H1 (cell line): ENCODE data around the gene CEMIP2. TPM values are rescaled to one million over a fixed set of nuclear protein-coding genes. Genes with fewer than 3 reads are reported as not detected.

Experiments
- CTCF ChIA-PET: fragments of 300-600 bp; sonication (Branson Sonifier 250); formaldehyde crosslinking; loops from one replicate; lab custom pipeline; 2021; ENCODE audit not compliant: partially characterized antibody; lab: Charles Lee
- POLR2A ChIA-PET: fragments of 300-600 bp; sonication (Branson Sonifier 250); formaldehyde crosslinking; loops from one replicate; lab custom pipeline; 2021; ENCODE audit warnings: inconsistent platforms; ENCODE audit not compliant: partially characterized antibody; lab: Charles Lee
- DNase-seq, 2 experiments: peaks; one replicate each; pipeline versions ENCODE4 v3.0.0 to v3.0.0-alpha.2; 2010 to 2022; ENCODE audit warnings: low spot score in 2 of 2, low read depth in 1 of 2, mixed read lengths in 1 of 2
- FAIRE-seq: peaks from 2 replicates; lab custom pipeline; 2011; peaks lifted over from hg19 to GRCh38; lab: Jason Lieb, UNC
- H2AFZ ChIP-seq: 2 replicates; pipeline ENCODE4 v1.8.1; 2012; ENCODE audit warnings: low read length, inconsistent platforms
- H2AK5ac ChIP-seq: 2 replicates; pipeline ENCODE4 v1.6.1; 2013; ENCODE audit warnings: low read depth, low read length
- H2BK120ac ChIP-seq: replicated peaks from 2 replicates; pipeline ENCODE3; 2013; ENCODE audit warnings: low read depth, low read length, inconsistent platforms
- H2BK12ac ChIP-seq: 2 replicates; pipeline ENCODE4 v1.6.1; 2013; ENCODE audit warnings: low read depth, low read length
- H2BK15ac ChIP-seq: 2 replicates; pipeline ENCODE4 v1.6.1; 2013; ENCODE audit warnings: low read length
- H2BK20ac ChIP-seq: 2 replicates; pipeline ENCODE4 v1.6.1; 2013; ENCODE audit warnings: low read length
- H2BK5ac ChIP-seq: 2 replicates; pipeline ENCODE4 v1.6.1; 2013; ENCODE audit warnings: low read depth, low read length
- H3K14ac ChIP-seq: 2 replicates; pipeline ENCODE4 v1.6.1; 2013; ENCODE audit warnings: inconsistent platforms; ENCODE audit not compliant: insufficient read length
- H3K18ac ChIP-seq: 2 replicates; pipeline ENCODE4 v1.6.1; 2013; ENCODE audit warnings: low read length; ENCODE audit errors: extremely low read depth
- H3K23ac ChIP-seq: 2 replicates; pipeline ENCODE4 v1.6.1; 2013; ENCODE audit warnings: inconsistent platforms; ENCODE audit not compliant: insufficient read length
- H3K23me2 ChIP-seq: 2 replicates; pipeline ENCODE4 v1.6.1; 2013; ENCODE audit warnings: low read depth, low read length
- H3K27ac ChIP-seq: 2 replicates; pipeline ENCODE4 v1.6.1; 2011; ENCODE audit warnings: low read depth, low read length, inconsistent platforms
- H3K27me3 ChIP-seq, 4 experiments: replicated peaks in 1 of 4; 1 replicate in 1 of 4; 2 replicates in 3 of 4; pipeline versions ENCODE4 v1.6.1 to v1.8.1; 2011 to 2013; ENCODE audit warnings: low read length in 3 of 4, mild to moderate bottlenecking in 3 of 4, inconsistent platforms in 2 of 4, mixed read lengths in 2 of 4, moderate library complexity in 1 of 4; ENCODE audit not compliant: control insufficient read depth in 3 of 4, insufficient read depth in 3 of 4; ENCODE audit errors: extremely low read depth in 1 of 4
- H3K36me3 ChIP-seq, 4 experiments: 2 replicates each; pipeline versions ENCODE4 v1.6.1 to v1.8.1; 2011 to 2013; ENCODE audit warnings: mild to moderate bottlenecking in 4 of 4, low read length in 3 of 4, moderate library complexity in 2 of 4, control low read depth in 1 of 4, inconsistent platforms in 1 of 4; ENCODE audit not compliant: insufficient read depth in 4 of 4, control insufficient read depth in 2 of 4
- H3K4ac ChIP-seq: replicated peaks from 2 replicates; pipeline ENCODE3; 2013; ENCODE audit warnings: low read length, low read depth, mixed read lengths, inconsistent platforms; ENCODE audit not compliant: insufficient read length
- H3K4me1 ChIP-seq, 4 experiments: replicated peaks in 1 of 4; 1 replicate in 1 of 4; 2 replicates in 3 of 4; pipeline versions ENCODE4 v1.6.1 to v1.8.1; 2011 to 2013; ENCODE audit warnings: low read length in 3 of 4, inconsistent platforms in 2 of 4, mixed read lengths in 1 of 4; ENCODE audit not compliant: insufficient read depth in 4 of 4, control insufficient read depth in 3 of 4
- H3K4me2 ChIP-seq, 2 experiments: 2 replicates each; pipeline versions ENCODE4 v1.6.1 to v1.8.1; 2011 to 2013; ENCODE audit warnings: low read depth in 2 of 2, low read length in 2 of 2, control low read depth in 1 of 2, inconsistent platforms in 1 of 2, mild to moderate bottlenecking in 1 of 2; ENCODE audit not compliant: insufficient read depth in 1 of 2
- H3K4me3 ChIP-seq, 4 experiments: fragments of 200-600, 300-600 bp in 1 of 4; sonication (generic), shearing (Covaris generic), sonication (Bioruptor Twin) in 1 of 4; 2 replicates each; pipeline versions ENCODE4 v1.5.1 to v1.8.1; 2011 to 2016; ENCODE audit warnings: low read length in 4 of 4, low read depth in 3 of 4, control low read depth in 2 of 4, inconsistent platforms in 2 of 4, mild to moderate bottlenecking in 2 of 4, mixed read lengths in 1 of 4, moderate library complexity in 1 of 4; ENCODE audit not compliant: insufficient read depth in 2 of 4; ENCODE audit errors: extremely low read depth in 1 of 4
- H3K56ac ChIP-seq: replicated peaks from 2 replicates; pipeline ENCODE3; 2013; ENCODE audit warnings: low read depth, mild to moderate bottlenecking, mixed read lengths, low read length, inconsistent platforms; ENCODE audit not compliant: insufficient read length
- H3K79me1 ChIP-seq: 2 replicates; pipeline ENCODE4 v1.6.1; 2013; ENCODE audit warnings: low read depth, low read length, control low read depth
- H3K79me2 ChIP-seq, 2 experiments: 2 replicates each; pipeline versions ENCODE4 v1.6.1 to v1.8.1; 2012 to 2013; ENCODE audit warnings: low read length in 2 of 2, mild to moderate bottlenecking in 2 of 2, inconsistent platforms in 1 of 2; ENCODE audit not compliant: insufficient read depth in 2 of 2, control insufficient read depth in 1 of 2
- H3K9ac ChIP-seq, 4 experiments: replicated peaks in 1 of 4; 1 replicate in 1 of 4; 2 replicates in 3 of 4; pipeline versions ENCODE4 v1.6.1 to v1.8.1; 2011 to 2013; ENCODE audit warnings: low read depth in 3 of 4, low read length in 3 of 4, control low read depth in 2 of 4, mild to moderate bottlenecking in 2 of 4, moderate library complexity in 2 of 4, inconsistent platforms in 1 of 4; ENCODE audit errors: extremely low read depth in 1 of 4
- H3K9me3 ChIP-seq, 2 experiments: 2 replicates each; pipeline versions ENCODE4 v1.6.1 to v1.8.1; 2012 to 2013; ENCODE audit warnings: mild to moderate bottlenecking in 2 of 2, moderate library complexity in 2 of 2, control low read depth in 1 of 2, inconsistent platforms in 1 of 2, low read depth in 1 of 2, low read length in 1 of 2, mixed read lengths in 1 of 2; ENCODE audit not compliant: insufficient read depth in 2 of 2
- H4K20me1 ChIP-seq, 2 experiments: replicated peaks in 1 of 2; 2 replicates each; pipeline versions ENCODE3 to v1.8.1; 2011 to 2013; ENCODE audit warnings: inconsistent platforms in 2 of 2, low read length in 2 of 2, mild to moderate bottlenecking in 1 of 2; ENCODE audit not compliant: insufficient read depth in 2 of 2, control insufficient read depth in 1 of 2
- H4K5ac ChIP-seq: 2 replicates; pipeline ENCODE4 v1.6.1; 2013; ENCODE audit warnings: low read length, low read depth, mixed read lengths, inconsistent platforms; ENCODE audit not compliant: insufficient read length
- H4K8ac ChIP-seq: 2 replicates; pipeline ENCODE4 v1.8.0; 2013; ENCODE audit warnings: mild to moderate bottlenecking, moderate library complexity, low read length, inconsistent platforms; ENCODE audit not compliant: insufficient read depth; ENCODE audit errors: extremely low read depth
- H4K91ac ChIP-seq: replicated peaks from 2 replicates; pipeline ENCODE3; 2013; ENCODE audit warnings: low read length, mixed read lengths, inconsistent platforms; ENCODE audit not compliant: insufficient read length
- BRCA1 ChIP-seq: IDR thresholded peaks from 2 replicates; pipeline ENCODE4 v1.6.1; 2012; ENCODE audit warnings: low read depth, low read length, improper control_type of control experiment
- CREB1 ChIP-seq: IDR thresholded peaks from 2 replicates; pipeline ENCODE4 v1.6.1; 2012; ENCODE audit warnings: inconsistent platforms
- EP300 ChIP-seq, 2 experiments: IDR thresholded peaks; 1 replicate in 1 of 2; 2 replicates in 1 of 2; pipeline ENCODE4 v1.6.1; 2011 to 2012; ENCODE audit warnings: low read depth in 2 of 2, low read length in 2 of 2, mild to moderate bottlenecking in 2 of 2, borderline replicate concordance in 1 of 2, inconsistent platforms in 1 of 2, moderate library complexity in 1 of 2
- SIN3A ChIP-seq, 2 experiments: IDR thresholded peaks in 1 of 2; conservative IDR thresholded peaks in 1 of 2; 2 replicates each; pipeline ENCODE4 v1.6.1; 2011 to 2012; ENCODE audit warnings: low read length in 2 of 2, improper control_type of control experiment in 1 of 2, low read depth in 1 of 2, mild to moderate bottlenecking in 1 of 2
- SRF ChIP-seq: IDR thresholded peaks from 2 replicates; pipeline ENCODE4 v1.6.1; 2011; ENCODE audit warnings: mild to moderate bottlenecking, low read depth, low read length, moderate library complexity
- TAF7 ChIP-seq: optimal IDR thresholded peaks from 2 replicates; pipeline ENCODE3; 2011; ENCODE audit warnings: low read depth, mild to moderate bottlenecking, inconsistent platforms, low read length, moderate library complexity, borderline replicate concordance
- WGBS, 2 experiments: shearing (Covaris generic) in 1 of 2; methylation state at CpG; one replicate each; pipeline versions ENCODE4 v1.1.6 to v1.1.7; 2013 to 2015; ENCODE audit warnings: low lambda C conversion rate in 2 of 2, mixed read lengths in 2 of 2, inconsistent platforms in 1 of 2, low coverage in 1 of 2, missing lambda C conversion rate in 1 of 2; ENCODE audit not compliant: insufficient replicate concordance in 2 of 2, insufficient coverage in 1 of 2, insufficient read length in 1 of 2; ENCODE audit errors: extremely low coverage in 1 of 2, missing lambda C conversion rate in 1 of 2; 5-methylcytosine and 5-hydroxymethylcytosine counted together
- polyA plus RNA-seq, 7 experiments: library from polyadenylated mRNA; depleted of rRNA in 3 of 7; stranded (reverse) in 5 of 7; unstranded in 2 of 7; fragments of >200 nt in 5 of 7; fragments of 200-250 nt in 2 of 7; gene quantifications; 1 replicate in 5 of 7; 2 replicates in 1 of 7; 4 replicates in 1 of 7; pipeline versions ENCODE4 v1.2.1 to v1.2.3, GENCODE V29; 2011 to 2013; ENCODE audit warnings: missing spikeins in 2 of 7, mixed read lengths in 2 of 7
- total RNA-seq: library from RNA; stranded (reverse); fragmentation: NEBNext Ultra II Directional; extraction: Animal tissue kit (Norgen Biotek cat#: 25700); gene quantifications from 2 replicates; pipeline ENCODE4 v1.2.1, GENCODE V29; 2021

CEMIP2 gene
- total and polyA plus RNA-seq, 2 of the 8 experiments (the other 6 are each of a cell fraction or from before 2014, with no cell fraction given), result 25.2 to 52.1 TPM

GRCh38 chr9:71760901-71761300 is 7.4 kb downstream of the CEMIP2 start:
- Histone ChIP-seq H3K27ac (no peak overlapping the region), H4K91ac (no peak overlapping the region), H2BK15ac (no peak overlapping the region), H3K27me3 (no peaks in the 10 kb centered on the region)
- POLR2A ChIA-PET, result interaction anchor here (1.8 to 1.9 kb wide), 2 partner anchors 9 to 13 kb away, joined by 3 to 9 read pairs; no protein-coding TSS in a partner anchor
- TF ChIP-seq TAF7 (no peak), SRF (no peak), CREB1 (peak; percentile 56), BRCA1 (no peak), EP300 (IDR thresholded peaks at IDR 0.05; ENCODE audit: borderline replicate concordance in 1 of 2, low read depth in 2 of 2, low read length in 2 of 2) (peak in 1 of 2 experiments; percentile 38; a peak in 1 of 3 replicates), SIN3A (conservative IDR thresholded peaks at IDR 0.05 in 1 of 2, IDR thresholded peaks at IDR 0.05 in 1 of 2; ENCODE audit: low read depth in 1 of 2, low read length in 2 of 2) (peak in 1 of 2 experiments; percentile 68; a peak in 1 of 4 replicates)
- TF ChIP-seq, all 59 proteins: peak for 3
- Histone ChIP-seq H3K18ac (no peak overlapping the region), H3K23me2 (no peaks in the 10 kb centered on the region; the same call in 1 of the 2 replicates), H2AFZ (no peak overlapping the region), H3K9me3 (no peaks in the 10 kb centered on the region), H3K79me1 (peaks cover 3% of the 10 kb centered on the region; the same call in 1 of the 2 replicates), H4K20me1 (peaks cover 2 to 6% of the 10 kb centered on the region in 2 experiments), H3K36me3 (no peaks in the 10 kb centered on the region), H2BK12ac (no peak overlapping the region), H4K5ac (no peak overlapping the region), H2BK5ac (no peak overlapping the region; the same call in 1 of the 2 replicates), H3K4me3 (peak overlapping the region in 1 of 4 experiments; percentile 7; a peak in 1 of 8 replicates), H2BK20ac (no peak overlapping the region), H3K4ac (no peak overlapping the region), H3K9ac (no peak overlapping the region), H2AK5ac (no peak overlapping the region), H2BK120ac (peak overlapping the region; percentile 51), H3K23ac (no peak overlapping the region), H3K14ac (no peak overlapping the region), H3K56ac (no peak overlapping the region), H4K8ac (no peak overlapping the region), H3K79me2 (peaks cover 9 to 71% of the 10 kb centered on the region in 2 experiments), H3K4me1 (peaks cover 5 to 45% (median 25%) of the 10 kb centered on the region in 4 experiments; a peak in 6 of 7 replicates), H3K4me2 (peak overlapping the region; percentile 15 to 44; a peak in 3 of 4 replicates)
- FAIRE-seq (no peak), DNase-seq (no peak)
- 30% methylated on average over 5 of the region's 5 CpGs; no CpG with 5 or more reads in 1 of the 2 experiments for WGBS, 2 experiments
- CTCF ChIA-PET, result interaction anchor here (1.4 to 1.6 kb wide), 3 partner anchors 9 to 156 kb away, joined by 3 to 5 read pairs (median 4); no protein-coding TSS in a partner anchor
